GM12872 (cell line): ENCODE measurements around the gene EPHA10.

ENCODE experiments used
- CTCF ChIP-seq: IDR thresholded peaks from 3 replicates; pipeline ENCODE4 v1.5.1; 2011; ENCODE audit warnings: low read depth, mild to moderate bottlenecking, low read length, moderate library complexity; ENCODE audit not compliant: insufficient read depth

EPHA10 gene

GRCh38 chr1:37764888-37765441, at the start of gene EPHA10:
Gene EPHA10, minus strand, starts transcription at chr1:37765120. Its CDS starts 54 bp downstream, at chr1:37765066.
- no peak for TF ChIP-seq CTCF

- TF ChIP-seq CTCF, result no peak
Observed at GRCh38 chr1:37814252-37814651, 49.3 kb upstream of the EPHA10 start.

- TF ChIP-seq CTCF, result no peak
Observed at GRCh38 chr1:37813529-37814145, 48.7 kb upstream of the EPHA10 start.

GRCh38 chr1:37811027-37811655, 46.2 kb upstream of the EPHA10 start:
- TF ChIP-seq CTCF, result peak; percentile 96

GRCh38 chr1:37809942-37810341, 45.0 kb upstream of the EPHA10 start:
- no peak for TF ChIP-seq CTCF

- TF ChIP-seq CTCF, result no peak
Observed at GRCh38 chr1:37808369-37809319, 43.7 kb upstream of the EPHA10 start.

- TF ChIP-seq CTCF, result no peak
Observed at GRCh38 chr1:37807555-37808368, 42.8 kb upstream of the EPHA10 start, which contains the start of the genes C1orf122 and YRDC. Gene C1orf122, plus strand, starts transcription at chr1:37807790. Its CDS starts 615 bp downstream, at chr1:37808405. Gene YRDC, minus strand, starts transcription at chr1:37808208. Its CDS starts 28 bp downstream, at chr1:37808180.
